ENCODE measurements around the gene OR13F1. TPM values are rescaled to one million over a fixed set of nuclear protein-coding genes. Genes with fewer than 3 reads are reported as not detected.

OR13F1 gene
- total RNA-seq, 1 experiment from 2014 or later = not detected

DNA sequence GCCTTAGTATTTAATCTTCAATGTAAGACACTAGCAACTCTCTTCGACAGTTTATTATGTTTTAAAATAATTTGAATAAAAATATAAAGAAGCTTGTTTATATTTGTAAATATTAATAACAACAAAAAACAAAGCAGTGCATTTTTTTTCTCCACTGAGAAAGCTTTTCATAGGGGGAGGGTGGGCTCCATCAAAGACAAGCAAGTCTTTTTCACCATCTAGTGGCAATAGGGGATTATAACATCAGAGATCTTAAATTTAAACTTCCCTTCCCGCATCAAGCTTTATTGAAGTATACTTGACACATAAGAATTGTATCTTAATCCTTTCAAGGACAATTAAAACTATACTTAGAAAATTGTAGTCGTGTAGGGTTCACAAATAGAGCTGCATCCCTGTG is 9.3 kb upstream of the OR13F1 start:
- H2BK15ac ChIP-seq (ENCODE audit: low read depth, low read length) = no peak overlapping the region
- no peaks in the 10 kb centered on the region for H3K9me3 ChIP-seq (ENCODE audit: control insufficient read depth, low read depth, low read length)
- H2AK5ac ChIP-seq (ENCODE audit: insufficient read length, low read length) = no peak overlapping the region
- Mint-ChIP-seq H3K36me3 (ENCODE audit: insufficient read depth in 1 of 3, low read depth in 3 of 3) (no peaks in the 10 kb centered on the region), H3K27ac (no peak overlapping the region), H3K27me3 (ENCODE audit: low read depth) (no peaks in the 10 kb centered on the region), H3K4me3 (no peak overlapping the region), H3K9me3 (peaks cover 3 to 9% of the 10 kb centered on the region in 2 experiments; a peak in 3 of 5 replicates), H3K4me1 (no peaks in the 10 kb centered on the region)
- H3K4me2 ChIP-seq (ENCODE audit: insufficient read depth, insufficient read length, low read length) = no peak overlapping the region
- H3K27me3 ChIP-seq (ENCODE audit: insufficient read depth, low read length) = no peaks in the 10 kb centered on the region
- H3K18ac ChIP-seq (ENCODE audit: insufficient read length, low read depth, low read length) = no peak overlapping the region
- H2BK120ac ChIP-seq (ENCODE audit: low read depth, low read length, poor library complexity, severe bottlenecking) = no peak overlapping the region
- no peaks in the 10 kb centered on the region for H3K79me2 ChIP-seq (ENCODE audit: insufficient read depth, low read length)
- no peak overlapping the region for H3K23ac ChIP-seq (ENCODE audit: insufficient read length, low read depth, low read length)
- H3K14ac ChIP-seq (ENCODE audit: insufficient read depth, low read length) = no peak overlapping the region
- H4K8ac ChIP-seq (replicated peaks; ENCODE audit: insufficient read length, low read depth, low read length) = no peak overlapping the region
- H3K56ac ChIP-seq (ENCODE audit: insufficient read length, low read depth, low read length) = no peak overlapping the region
- TF ChIP-seq, protein P1, sequence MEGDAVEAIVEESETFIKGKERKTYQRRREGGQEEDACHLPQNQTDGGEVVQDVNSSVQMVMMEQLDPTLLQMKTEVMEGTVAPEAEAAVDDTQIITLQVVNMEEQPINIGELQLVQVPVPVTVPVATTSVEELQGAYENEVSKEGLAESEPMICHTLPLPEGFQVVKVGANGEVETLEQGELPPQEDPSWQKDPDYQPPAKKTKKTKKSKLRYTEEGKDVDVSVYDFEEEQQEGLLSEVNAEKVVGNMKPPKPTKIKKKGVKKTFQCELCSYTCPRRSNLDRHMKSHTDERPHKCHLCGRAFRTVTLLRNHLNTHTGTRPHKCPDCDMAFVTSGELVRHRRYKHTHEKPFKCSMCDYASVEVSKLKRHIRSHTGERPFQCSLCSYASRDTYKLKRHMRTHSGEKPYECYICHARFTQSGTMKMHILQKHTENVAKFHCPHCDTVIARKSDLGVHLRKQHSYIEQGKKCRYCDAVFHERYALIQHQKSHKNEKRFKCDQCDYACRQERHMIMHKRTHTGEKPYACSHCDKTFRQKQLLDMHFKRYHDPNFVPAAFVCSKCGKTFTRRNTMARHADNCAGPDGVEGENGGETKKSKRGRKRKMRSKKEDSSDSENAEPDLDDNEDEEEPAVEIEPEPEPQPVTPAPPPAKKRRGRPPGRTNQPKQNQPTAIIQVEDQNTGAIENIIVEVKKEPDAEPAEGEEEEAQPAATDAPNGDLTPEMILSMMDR (conservative IDR thresholded peaks at IDR 0.05) = peak; percentile 72
- H3K4ac ChIP-seq (ENCODE audit: low read depth, low read length) = no peak overlapping the region
- no peak overlapping the region for H2BK20ac ChIP-seq (ENCODE audit: low read depth, low read length, poor library complexity, severe bottlenecking)
- H2AFZ ChIP-seq (ENCODE audit: low read length) = no peak overlapping the region
- H3K23me2 ChIP-seq (ENCODE audit: insufficient read length, low read depth, low read length, poor library complexity, severe bottlenecking) = no peaks in the 10 kb centered on the region
- no peak overlapping the region for H4K5ac ChIP-seq (ENCODE audit: insufficient read length, low read depth, low read length)
- no peaks in the 10 kb centered on the region for H4K20me1 ChIP-seq (ENCODE audit: control insufficient read depth, insufficient read depth, insufficient read length)
- H3K27ac ChIP-seq (ENCODE audit: insufficient read length, low read depth, low read length) = no peak overlapping the region
- H4K91ac ChIP-seq (ENCODE audit: insufficient read length, low read depth, low read length) = no peak overlapping the region
- H3K9ac ChIP-seq (ENCODE audit: extremely low read depth, insufficient read length, low read length) = no peak overlapping the region
- WGBS (ENCODE audit: extremely low coverage, insufficient read length, low lambda C conversion rate) = no CpG with 5 or more reads among the region's 3 CpGs
- no peaks in the 10 kb centered on the region for H3K79me1 ChIP-seq (ENCODE audit: insufficient read depth, low read depth, low read length, poor library complexity, severe bottlenecking)
- no peak overlapping the region for H3T11ph ChIP-seq (ENCODE audit: low read length)
- no peak overlapping the region for H2BK5ac ChIP-seq (ENCODE audit: insufficient read length, low read length)
- DNase-seq = no peak
- H3K4me1 ChIP-seq (ENCODE audit: insufficient read depth, low read length) = no peaks in the 10 kb centered on the region
- no peak overlapping the region for H2BK12ac ChIP-seq (ENCODE audit: insufficient read length, low read depth, low read length)
